Tibial nerve (tissue), 4 donors: ENCODE measurements around the gene IL1RAPL2. TPM values are rescaled to one million over a fixed set of nuclear protein-coding genes. Genes with fewer than 3 reads are reported as not detected.
"Not testable (repeated sequence)": the region's sequence is repeated elsewhere in the genome, so short reads cannot be mapped to it uniquely, and the experiment has no call there.

Experiments used
- DNase-seq, 2 donors: peaks; one replicate each; pipeline ENCODE4 v3.0.0-alpha.2; 2019; ENCODE audit warnings: low spot score in 2 of 2
- H3K27ac ChIP-seq, 4 donors: fragments of 200-600 bp; sonication (generic) in 3 of 4; one replicate each; pipeline ENCODE4 v1.5.1; 2017 to 2019; ENCODE audit warnings: mild to moderate bottlenecking in 1 of 4
- H3K27me3 ChIP-seq, 2 donors: fragments of 200-600 bp; sonication (generic) in 1 of 2; one replicate each; pipeline versions ENCODE4 v1.5.1 to v1.6.0; 2017 to 2019
- H3K36me3 ChIP-seq, 3 donors: fragments of 200-600 bp; sonication (generic); one replicate each; pipeline ENCODE4 v1.5.1; 2018 to 2019
- H3K4me1 ChIP-seq, 4 donors: fragments of 200-600 bp; sonication (generic) in 3 of 4; one replicate each; pipeline ENCODE4 v1.5.1; 2017 to 2019
- H3K4me3 ChIP-seq, 4 donors: fragments of 200-600 bp; sonication (generic) in 3 of 4; one replicate each; pipeline ENCODE4 v1.5.1; 2017 to 2019; ENCODE audit warnings: mild to moderate bottlenecking in 1 of 4, moderate library complexity in 1 of 4
- H3K9me3 ChIP-seq, 4 donors: fragments of 200-600 bp; sonication (generic) in 3 of 4; one replicate each; pipeline ENCODE4 v1.5.1; 2017 to 2019
- CTCF ChIP-seq, 5 experiments: fragments of 200-600 bp in 3 of 5; fragments of 450-650 bp in 2 of 5; sonication (generic) in 3 of 5; IDR thresholded peaks; one replicate each; pipeline ENCODE4 v1.5.1; 2016 to 2019; ENCODE audit warnings: antibody characterized with exemption in 5 of 5, mild to moderate bottlenecking in 3 of 5, moderate library complexity in 2 of 5
- EP300 ChIP-seq, 2 donors: sonication (generic); formaldehyde crosslinking; IDR thresholded peaks; one replicate each; pipeline ENCODE4 v1.6.1; 2017; ENCODE audit warnings: antibody characterized with exemption in 2 of 2, mild to moderate bottlenecking in 1 of 2
- POLR2A ChIP-seq, 2 donors: fragments of 450-650 bp; IDR thresholded peaks; one replicate each; pipeline ENCODE4 v1.6.1; 2017; ENCODE audit warnings: antibody characterized with exemption in 2 of 2, mild to moderate bottlenecking in 2 of 2, moderate library complexity in 2 of 2
- WGBS, 2 donors: methylation state at CpG; one replicate each; pipeline ENCODE4 v1.1.5; 2018; 5-methylcytosine and 5-hydroxymethylcytosine counted together
- total RNA-seq, 4 donors: library from RNA; depleted of rRNA; stranded (reverse); fragments of >200 nt; gene quantifications; one replicate each; pipeline ENCODE4 v1.1.0, GENCODE V29; 2016

IL1RAPL2 gene
- total RNA-seq, 4 donors from 2014 or later = not detected

GRCh38 chrX:104660092-104660491, 94.1 kb downstream of the IL1RAPL2 start:
- no peaks in the 10 kb centered on the region for H3K9me3 ChIP-seq
- 79 to 82% methylated on average over 3 of the region's 3 CpGs for WGBS, 2 donors
- H3K27ac ChIP-seq = no peak overlapping the region
- no peaks in the 10 kb centered on the region for H3K36me3 ChIP-seq
- no peaks in the 10 kb centered on the region for H3K27me3 ChIP-seq
- H3K4me1 ChIP-seq = no peaks in the 10 kb centered on the region
- TF ChIP-seq EP300 (IDR thresholded peaks at IDR 0.05) = no peak
- H3K4me3 ChIP-seq = no peak overlapping the region
- no peak for DNase-seq

- Histone ChIP-seq H3K9me3 (no peaks in the 10 kb centered on the region), H3K36me3 (no peaks in the 10 kb centered on the region), H3K27ac (no peak overlapping the region), H3K27me3 (no peaks in the 10 kb centered on the region), H3K4me1 (no peaks in the 10 kb centered on the region), H3K4me3 (no peak overlapping the region)
- TF ChIP-seq EP300 (IDR thresholded peaks at IDR 0.05) = no peak
- DNase-seq = no peak
These were observed 96.7 kb downstream of the IL1RAPL2 start for GRCh38 chrX:104662694-104663093.

- no peak overlapping the region for H3K27ac ChIP-seq
- DNase-seq = no peak
- no peaks in the 10 kb centered on the region for H3K9me3 ChIP-seq
- H3K36me3 ChIP-seq = no peaks in the 10 kb centered on the region
- TF ChIP-seq POLR2A (IDR thresholded peaks at IDR 0.05) (no peak), EP300 (IDR thresholded peaks at IDR 0.05) (no peak), CTCF (IDR thresholded peaks at IDR 0.05) (no peak)
- H3K4me1 ChIP-seq = no peaks in the 10 kb centered on the region
- H3K4me3 ChIP-seq = no peak overlapping the region
- WGBS, 2 donors = 63 to 73% methylated on average over 1 of the region's 1 CpG
- H3K27me3 ChIP-seq = no peaks in the 10 kb centered on the region
These were observed 99.7 kb downstream of the IL1RAPL2 start for GRCh38 chrX:104665691-104666090.

- peak in 1 of 2 donors; percentile 4 for DNase-seq
- Histone ChIP-seq H3K4me3 (no peak overlapping the region), H3K27me3 (no peaks in the 10 kb centered on the region), H3K4me1 (no peaks in the 10 kb centered on the region), H3K27ac (no peak overlapping the region), H3K9me3 (no peaks in the 10 kb centered on the region), H3K36me3 (no peaks in the 10 kb centered on the region)
- WGBS, 2 donors = 8 to 9% methylated on average over 3 of the region's 3 CpGs
- TF ChIP-seq POLR2A (IDR thresholded peaks at IDR 0.05) (no peak), EP300 (IDR thresholded peaks at IDR 0.05) (no peak), CTCF (IDR thresholded peaks at IDR 0.05) (peak in 3 of 5 experiments; percentile 9 to 28 (median 22))
These were observed 102.6 kb downstream of the IL1RAPL2 start for GRCh38 chrX:104668550-104668949.

- H3K27ac ChIP-seq = no peak overlapping the region
- TF ChIP-seq EP300 (IDR thresholded peaks at IDR 0.05) (no peak), POLR2A (IDR thresholded peaks at IDR 0.05) (no peak), CTCF (IDR thresholded peaks at IDR 0.05) (no peak)
- H3K27me3 ChIP-seq = no peaks in the 10 kb centered on the region
- no peaks in the 10 kb centered on the region for H3K4me1 ChIP-seq
- no peak for DNase-seq
- no peaks in the 10 kb centered on the region for H3K9me3 ChIP-seq
- no peaks in the 10 kb centered on the region for H3K36me3 ChIP-seq
- 65 to 87% methylated on average over 4 of the region's 4 CpGs for WGBS, 2 donors
- no peak overlapping the region for H3K4me3 ChIP-seq
These were observed 103.1 kb downstream of the IL1RAPL2 start for GRCh38 chrX:104669063-104669462.

GRCh38 chrX:104670051-104670450, 104.1 kb downstream of the IL1RAPL2 start:
- TF ChIP-seq EP300 (IDR thresholded peaks at IDR 0.05) (no peak), POLR2A (IDR thresholded peaks at IDR 0.05) (no peak), CTCF (IDR thresholded peaks at IDR 0.05) (no peak)
- Histone ChIP-seq H3K9me3 (no peaks in the 10 kb centered on the region), H3K4me3 (no peak overlapping the region), H3K4me1 (no peaks in the 10 kb centered on the region), H3K27ac (no peak overlapping the region), H3K36me3 (no peaks in the 10 kb centered on the region), H3K27me3 (no peaks in the 10 kb centered on the region)
- 73 to 76% methylated on average over 4 of the region's 4 CpGs for whole genome bisulfite sequencing, 2 donors
- no peak for DNase-seq

GRCh38 chrX:104677517-104677916, 111.5 kb downstream of the IL1RAPL2 start:
- DNase-seq, H3K4me3 ChIP-seq, H3K27ac ChIP-seq, H3K4me1 ChIP-seq, H3K27me3 ChIP-seq, H3K36me3 ChIP-seq, H3K9me3 ChIP-seq: not testable (repeated sequence)
- WGBS, 2 donors = 80 to 97% methylated on average over 13 to 18 of the region's 18 CpGs
